Stomach (tissue), 9 donors: ENCODE results near the gene ABCA3. TPM values are rescaled to one million over a fixed set of nuclear protein-coding genes. Genes with fewer than 3 reads are reported as not detected.

Source experiments
- DNase-seq, 2 donors: peaks; one replicate each; pipeline versions ENCODE4 v3.0.0 to v3.0.0-alpha.2; 2013 to 2019
- H3K27ac ChIP-seq, 5 donors: fragments of 200-600 bp in 4 of 5; sonication (generic) in 4 of 5; one replicate each; pipeline ENCODE4 v1.5.1; 2013 to 2019; ENCODE audit warnings: mild to moderate bottlenecking in 1 of 5, moderate library complexity in 1 of 5
- H3K27me3 ChIP-seq, 3 donors: fragments of 200-600 bp; sonication (generic); one replicate each; pipeline ENCODE4 v1.5.1; 2017 to 2019; ENCODE audit warnings: mixed run types in 1 of 3
- H3K36me3 ChIP-seq, 4 donors: fragments of 200-600 bp; sonication (generic); 1 replicate in 3 of 4; 2 replicates in 1 of 4; pipeline ENCODE4 v1.5.1; 2016 to 2019
- H3K4me1 ChIP-seq, 4 donors: fragments of 200-600 bp; sonication (generic); one replicate each; pipeline ENCODE4 v1.5.1; 2016 to 2019
- H3K4me3 ChIP-seq, 4 donors: fragments of 200-600 bp; sonication (generic) in 3 of 4; one replicate each; pipeline ENCODE4 v1.5.1; 2016 to 2019; ENCODE audit warnings: mild to moderate bottlenecking in 1 of 4
- H3K9me3 ChIP-seq, 4 donors: fragments of 200-600 bp; sonication (generic); one replicate each; pipeline ENCODE4 v1.5.1; 2016 to 2019
- CTCF ChIP-seq, 7 experiments: fragments of 450-650 bp in 4 of 7; fragments of 200-600 bp in 3 of 7; sonication (generic) in 3 of 7; IDR thresholded peaks; one replicate each; pipeline ENCODE4 v1.5.1; 2016 to 2019; ENCODE audit warnings: antibody characterized with exemption in 7 of 7, control low read depth in 2 of 7, mild to moderate bottlenecking in 1 of 7
- EP300 ChIP-seq: sonication (generic); formaldehyde crosslinking; IDR thresholded peaks from one replicate; pipeline ENCODE4 v1.6.1; 2017; ENCODE audit warnings: antibody characterized with exemption
- POLR2A ChIP-seq, 4 donors: fragments of 450-650 bp; IDR thresholded peaks; one replicate each; pipeline ENCODE4 v1.6.1; 2016; ENCODE audit warnings: antibody characterized with exemption in 4 of 4, control low read depth in 2 of 4, mild to moderate bottlenecking in 1 of 4, moderate library complexity in 1 of 4
- POLR2AphosphoS5 ChIP-seq, 3 donors: sonication (generic); formaldehyde crosslinking; IDR thresholded peaks; one replicate each; pipeline ENCODE4 v1.6.1; 2016; ENCODE audit warnings: antibody characterized with exemption in 3 of 3
- WGBS, 5 donors: extraction: QIAGEN DNeasy Blood & Tissue Kit in 3 of 5; methylation state at CpG; one replicate each; pipeline versions ENCODE4 v1.1.5 to v1.1.7; 2013 to 2018; 5-methylcytosine and 5-hydroxymethylcytosine counted together
- intact Hi-C: fragments of 100-400 bp; cut with DNase I; formaldehyde crosslinking; loops from one replicate; pipeline ENCODE4 v1.15.1; 2023; ENCODE audit warnings: low total_unique reads
- polyA plus RNA-seq, 3 donors: library from polyadenylated mRNA; stranded (reverse); fragments of 200-250 nt; gene quantifications; one replicate each; pipeline ENCODE4 v1.2.3, GENCODE V29; 2013
- total RNA-seq, 5 donors: library from RNA; depleted of rRNA; stranded (reverse); fragments of >200 nt; gene quantifications; one replicate each; pipeline versions ENCODE4 v1.1.0 to v1.2.3, GENCODE V29; 2014 to 2016
- donor health status: healthy with polysubstance abuse.
- donor health status: Bipolar disorder and iron deficiency.
- donor health status: healthy.

The ABCA3 gene
- total and polyA plus RNA-seq, 8 donors, result 0.61 to 39.3 (median 3.9) TPM

- DNase-seq, result no peak
- Histone ChIP-seq H3K4me1 (no peaks in the 10 kb centered on the region), H3K9me3 (no peaks in the 10 kb centered on the region), H3K4me3 (no peak overlapping the region), H3K36me3 (no peaks in the 10 kb centered on the region), H3K27me3 (peaks cover 0 to 24% (median 4%) of the 10 kb centered on the region in 3 donors), H3K27ac (no peak overlapping the region)
- WGBS, 5 donors, result 70 to 86% (median 82%) methylated on average over 4 of the region's 4 CpGs
- intact Hi-C loops, result no loop called here
- TF ChIP-seq EP300, result no peak
- TF ChIP-seq POLR2AphosphoS5 (IDR thresholded peaks at IDR 0.05), result no peak
Measured at GRCh38 chr16:2361129-2361528, 20.6 kb upstream of the ABCA3 start.

- Histone ChIP-seq H3K4me3 (no peak overlapping the region), H3K9me3 (no peaks in the 10 kb centered on the region), H3K36me3 (no peaks in the 10 kb centered on the region), H3K27ac (no peak overlapping the region), H3K4me1 (no peaks in the 10 kb centered on the region), H3K27me3 (peaks cover 0 to 25% (median 4%) of the 10 kb centered on the region in 3 donors)
- 38 to 57% (median 48%) methylated on average over 4 of the region's 4 CpGs for WGBS, 5 donors
- intact Hi-C loops, result no loop called here
- DNase-seq, result no peak
- no peak for TF ChIP-seq POLR2A (IDR thresholded peaks at IDR 0.05)
- no peak for TF ChIP-seq POLR2AphosphoS5 (IDR thresholded peaks at IDR 0.05)
- no peak for TF ChIP-seq EP300
- TF ChIP-seq CTCF (IDR thresholded peaks at IDR 0.05), result no peak
Measured at GRCh38 chr16:2359919-2360318, 19.4 kb upstream of the ABCA3 start.

- WGBS, 5 donors, result 92 to 97% (median 97%) methylated on average over 3 of the region's 3 CpGs
Measured at GRCh38 chr16:2358811-2359210, 18.3 kb upstream of the ABCA3 start.

GRCh38 chr16:2357331-2357730 lies 16.8 kb upstream of the ABCA3 start:
- Histone ChIP-seq H3K4me1 (no peaks in the 10 kb centered on the region), H3K9me3 (no peaks in the 10 kb centered on the region), H3K4me3 (no peak overlapping the region), H3K36me3 (no peaks in the 10 kb centered on the region), H3K27ac (no peak overlapping the region), H3K27me3 (peaks cover 0 to 31% (median 4%) of the 10 kb centered on the region in 3 donors)
- intact Hi-C loops, result no loop called here
- TF ChIP-seq EP300, result no peak
- no peak for TF ChIP-seq CTCF (IDR thresholded peaks at IDR 0.05)
- no peak for TF ChIP-seq POLR2A (IDR thresholded peaks at IDR 0.05)
- TF ChIP-seq POLR2AphosphoS5 (IDR thresholded peaks at IDR 0.05), result no peak
- no peak for DNase-seq
- 94 to 97% (median 96%) methylated on average over 4 of the region's 4 CpGs for WGBS, 5 donors

More at GRCh38 chr16:2358811-2359210, 18.3 kb upstream of the ABCA3 start:
- no peaks in the 10 kb centered on the region for H3K36me3 ChIP-seq
- peaks cover 0 to 31% (median 4%) of the 10 kb centered on the region in 3 donors for H3K27me3 ChIP-seq
- no peak overlapping the region for H3K27ac ChIP-seq
- no peak overlapping the region for H3K4me3 ChIP-seq
- DNase-seq, result no peak
- no peaks in the 10 kb centered on the region for H3K9me3 ChIP-seq
- TF ChIP-seq POLR2A (IDR thresholded peaks at IDR 0.05) (no peak), CTCF (IDR thresholded peaks at IDR 0.05) (no peak), POLR2AphosphoS5 (IDR thresholded peaks at IDR 0.05) (no peak), EP300 (no peak)
- intact Hi-C loops, result no loop called here
- no peaks in the 10 kb centered on the region for H3K4me1 ChIP-seq

- intact Hi-C loops, result no loop called here
- no peak for TF ChIP-seq EP300
- TF ChIP-seq POLR2A (IDR thresholded peaks at IDR 0.05), result no peak
- no peak for TF ChIP-seq CTCF (IDR thresholded peaks at IDR 0.05)
- no peak for TF ChIP-seq POLR2AphosphoS5 (IDR thresholded peaks at IDR 0.05)
- Histone ChIP-seq H3K9me3 (no peaks in the 10 kb centered on the region), H3K27ac (no peak overlapping the region), H3K4me3 (no peak overlapping the region), H3K4me1 (no peaks in the 10 kb centered on the region), H3K36me3 (no peaks in the 10 kb centered on the region), H3K27me3 (peaks cover 0 to 7% (median 0%) of the 10 kb centered on the region in 3 donors)
- DNase-seq, result no peak
- WGBS, 5 donors, result 85 to 92% (median 86%) methylated on average over 1 of the region's 1 CpG
Measured at GRCh38 chr16:2350500-2350899, 10.0 kb upstream of the ABCA3 start.
